K562 (cell line): Measurements from ENCODE around the gene RSRC1. TPM values are rescaled to one million over a fixed set of nuclear protein-coding genes. Genes with fewer than 3 reads are reported as not detected.

Source experiments
- ATAC-seq: fragments of 200-7000 bp; cut with Tn5 transposase; 3 replicates; pipeline ENCODE4 v1.9.1; 2020; ENCODE audit warnings: moderate library complexity
- BruUV-seq: library from RNA; stranded (reverse); fragments of 400-500 nt; replicated peaks from 2 replicates; lab custom pipeline; 2021; lab: Mats Ljungman, UMichigan
- CTCF ChIA-PET: fragments of 300-600 bp; formaldehyde crosslinking; extraction: SDS; loops from one replicate; lab custom pipeline; 2021; ENCODE audit warnings: low intra/inter-chr PET ratio; lab: Yijun Ruan, JAX
- POLR2A ChIA-PET: fragments of 300-600, 350-650 bp; sonication (Branson Sonifier 250); formaldehyde crosslinking; extraction: SDS; loops from one replicate; lab custom pipeline; 2021; ENCODE audit warnings: antibody characterized with exemption, inconsistent platforms; lab: Yijun Ruan, JAX
- DNase-seq, 4 experiments: peaks; one replicate each; pipeline versions ENCODE4 v3.0.0 to v3.0.0-alpha.2; 2011 to 2018; ENCODE audit warnings: low spot score in 3 of 4, mixed read lengths in 3 of 4; ENCODE audit errors: extremely low read depth in 1 of 4
- FAIRE-seq: peaks from 2 replicates; lab custom pipeline; 2011; peaks lifted over from hg19 to GRCh38; lab: Jason Lieb, UNC
- H2AFZ ChIP-seq: 2 replicates; pipeline ENCODE4 v1.6.0; 2011; ENCODE audit warnings: low read depth, low read length, control low read depth, inconsistent platforms
- H3K27ac ChIP-seq: fragments of 200-600 bp; 3 replicates; pipeline ENCODE4 v1.8.0; 2011; ENCODE audit warnings: low read depth, mild to moderate bottlenecking, control low read depth, inconsistent platforms, low read length, moderate library complexity, mixed read lengths; ENCODE audit errors: extremely low read depth
- H3K27me3 ChIP-seq, 2 experiments: fragments of 300-600 bp in 1 of 2; 2 replicates in 1 of 2; 3 replicates in 1 of 2; pipeline versions ENCODE4 v1.6.0 to v1.8.0; 2011; ENCODE audit warnings: inconsistent platforms in 2 of 2, low read length in 2 of 2, mild to moderate bottlenecking in 1 of 2, mixed read lengths in 1 of 2, moderate library complexity in 1 of 2; ENCODE audit not compliant: control insufficient read depth in 2 of 2, insufficient read depth in 2 of 2
- H3K36me3 ChIP-seq: fragments of 300-600 bp; 3 replicates; pipeline ENCODE4 v1.8.0; 2011; ENCODE audit warnings: mild to moderate bottlenecking, low read length, inconsistent platforms; ENCODE audit not compliant: control insufficient read depth, insufficient read depth
- H3K4me1 ChIP-seq, 2 experiments: fragments of 200-600 bp in 1 of 2; replicated peaks in 1 of 2; 2 replicates in 1 of 2; 3 replicates in 1 of 2; pipeline versions ENCODE4 v1.5.1 to v1.8.0; 2011; ENCODE audit warnings: inconsistent platforms in 2 of 2, low read length in 2 of 2, mild to moderate bottlenecking in 1 of 2, mixed read lengths in 1 of 2, moderate library complexity in 1 of 2; ENCODE audit not compliant: control insufficient read depth in 2 of 2, insufficient read depth in 2 of 2
- H3K4me2 ChIP-seq: 2 replicates; pipeline ENCODE4 v1.6.1; 2011; ENCODE audit warnings: low read length, control low read depth, inconsistent platforms, mixed read lengths; ENCODE audit not compliant: insufficient read depth
- H3K4me3 ChIP-seq: fragments of 200-600 bp; sonication (generic), shearing (Covaris generic); 2 replicates; pipeline ENCODE4 v1.5.1; 2016; ENCODE audit warnings: control low read depth, inconsistent platforms
- H3K79me2 ChIP-seq: fragments of 200-600 bp; 3 replicates; pipeline ENCODE4 v1.8.0; 2011; ENCODE audit warnings: low read length, inconsistent platforms; ENCODE audit not compliant: control insufficient read depth, insufficient read depth
- H3K9ac ChIP-seq, 2 experiments: 2 replicates each; pipeline versions ENCODE4 v1.6.0 to v1.6.1; 2011; ENCODE audit warnings: low read depth in 2 of 2, low read length in 2 of 2, control low read depth in 1 of 2, inconsistent platforms in 1 of 2, mild to moderate bottlenecking in 1 of 2, mixed read lengths in 1 of 2; ENCODE audit not compliant: insufficient read depth in 1 of 2
- H3K9me1 ChIP-seq: one replicate; pipeline ENCODE4 v1.6.0; 2011; ENCODE audit warnings: inconsistent platforms, mild to moderate bottlenecking, low read length, moderate library complexity; ENCODE audit not compliant: control insufficient read depth, insufficient read depth
- H3K9me3 ChIP-seq: replicated peaks from 2 replicates; pipeline ENCODE4 v1.5.1; 2011; ENCODE audit warnings: low read depth, low read length, inconsistent platforms; ENCODE audit not compliant: control insufficient read depth, insufficient read depth
- H4K20me1 ChIP-seq: replicated peaks from 2 replicates; pipeline ENCODE4 v1.6.1; 2011; ENCODE audit warnings: low read length, inconsistent platforms, mixed read lengths; ENCODE audit not compliant: control insufficient read depth, insufficient read depth
- BCOR ChIP-seq: fragments of 450-650 bp; IDR thresholded peaks from 2 replicates; pipeline ENCODE4 v1.6.1; 2016
- EWSR1 ChIP-seq: fragments of 450-650 bp; IDR thresholded peaks from 2 replicates; pipeline ENCODE4 v1.6.1; 2018; ENCODE audit warnings: borderline replicate concordance, mild to moderate bottlenecking, low read depth, moderate library complexity; ENCODE audit not compliant: partially characterized antibody
- IFI16 ChIP-seq: fragments of 250-450 bp; sonication (Bioruptor Pico); IDR thresholded peaks from 2 replicates; pipeline ENCODE4 v2.1.2; 2022; ENCODE audit warnings: mild to moderate bottlenecking, inconsistent platforms
- MAZ ChIP-seq, 2 experiments: fragments of 450-650 bp in 1 of 2; sonication (generic) in 1 of 2; formaldehyde crosslinking; IDR thresholded peaks in 1 of 2; conservative IDR thresholded peaks in 1 of 2; 2 replicates each; pipeline versions ENCODE4 v1.4.0 to v1.5.0; 2020; ENCODE audit warnings: mild to moderate bottlenecking in 1 of 2, missing genetic modification reagents in 1 of 2
- PCBP1 ChIP-seq: fragments of 200-400 bp; formaldehyde crosslinking; IDR thresholded peaks from 2 replicates; pipeline ENCODE4 v1.6.1; 2018; ENCODE audit warnings: mild to moderate bottlenecking, low read depth, low read length; ENCODE audit not compliant: poor library complexity, severe bottlenecking
- SIN3A ChIP-seq, 2 experiments: fragments of 150-350 bp in 1 of 2; IDR thresholded peaks; 2 replicates each; pipeline ENCODE4 v1.6.1; 2011 to 2016; ENCODE audit warnings: borderline replicate concordance in 2 of 2, low read depth in 2 of 2, low read length in 2 of 2, mild to moderate bottlenecking in 2 of 2, moderate library complexity in 2 of 2; ENCODE audit not compliant: control insufficient read depth in 1 of 2
- SREBF2 ChIP-seq: sonication (generic); formaldehyde crosslinking; IDR thresholded peaks from 2 replicates; pipeline ENCODE4 v1.4.0; 2020; ENCODE audit warnings: mild to moderate bottlenecking, missing genetic modification reagents
- TARDBP ChIP-seq: fragments of 450-650 bp; IDR thresholded peaks from 2 replicates; pipeline ENCODE4 v1.6.1; 2016
- TCFL5 ChIP-seq: fragments of 250-450 bp; sonication (Bioruptor Pico); conservative IDR thresholded peaks from 2 replicates; pipeline ENCODE4 v1.6.1; 2021; ENCODE audit warnings: mild to moderate bottlenecking, moderate library complexity, matching md5 sums
- ZNF316 ChIP-seq: fragments of 450-650 bp; IDR thresholded peaks from 2 replicates; pipeline ENCODE4 v1.6.1; 2016
- WGBS: fragments of 100-300 bp; shearing (Covaris generic); methylation state at CpG from one replicate; pipeline ENCODE4 v1.1.6; 2016; ENCODE audit warnings: low coverage, mixed read lengths; ENCODE audit not compliant: insufficient coverage; ENCODE audit errors: missing lambda C conversion rate; 5-methylcytosine and 5-hydroxymethylcytosine counted together
- in situ Hi-C: fragments of 300-500 bp; cut with MboI; formaldehyde crosslinking; loops from 4 replicates; pipeline ENCODE4 v1.15.0; 2018; ENCODE audit warnings: inconsistent platforms, mixed read lengths
- intact Hi-C: fragments of 100-400 bp; cut with micrococcal nuclease; formaldehyde crosslinking; loops from 2 replicates; pipeline ENCODE4 v1.14.2; 2022
- polyA plus RNA-seq, 8 experiments: library from polyadenylated mRNA; depleted of rRNA in 4 of 8; stranded (reverse) in 5 of 8; unstranded in 3 of 8; fragments of >200 nt; fragmentation: Nextera tagmentation in 2 of 8; fragmentation: Illumina TruSeq in 1 of 8; extraction: Ambion mirVana in 2 of 8; extraction: Trizol in 1 of 8; gene quantifications; 2 replicates each; pipeline versions ENCODE4 v1.2.1 to v1.2.3, GENCODE V29; 2011 to 2014; ENCODE audit warnings: inconsistent platforms in 1 of 8, missing spikeins in 1 of 8
- total RNA-seq, 7 experiments: library from RNA; depleted of rRNA in 6 of 7; stranded (reverse); fragments of >200 nt in 6 of 7; fragmentation: Illumina TruSeq in 2 of 7; extraction: Trizol in 2 of 7; gene quantifications; 2 replicates each; pipeline versions ENCODE4 v1.2.1 to v1.2.3, GENCODE V29; 2011 to 2021; ENCODE audit warnings: low replicate concordance in 1 of 7
- TF ChIP-seq, protein P1 (sequence below), 2 experiments: fragments of 450-650 bp; IDR thresholded peaks; 2 replicates each; pipeline ENCODE4 v1.6.1; 2016; ENCODE audit warnings: mild to moderate bottlenecking in 2 of 2, borderline replicate concordance in 1 of 2, low read depth in 1 of 2, moderate library complexity in 1 of 2
- TF ChIP-seq, protein P2 (sequence below): fragments of 450-650 bp; formaldehyde crosslinking; IDR thresholded peaks from 2 replicates; pipeline ENCODE4 v1.4.0; 2020; ENCODE audit warnings: mild to moderate bottlenecking

The RSRC1 gene
- total and polyA plus RNA-seq, 9 of the 15 experiments (the other 6 are each of a cell fraction or from before 2014, with no cell fraction given) = 19.3 to 128 (median 75.5) TPM

DNA sequence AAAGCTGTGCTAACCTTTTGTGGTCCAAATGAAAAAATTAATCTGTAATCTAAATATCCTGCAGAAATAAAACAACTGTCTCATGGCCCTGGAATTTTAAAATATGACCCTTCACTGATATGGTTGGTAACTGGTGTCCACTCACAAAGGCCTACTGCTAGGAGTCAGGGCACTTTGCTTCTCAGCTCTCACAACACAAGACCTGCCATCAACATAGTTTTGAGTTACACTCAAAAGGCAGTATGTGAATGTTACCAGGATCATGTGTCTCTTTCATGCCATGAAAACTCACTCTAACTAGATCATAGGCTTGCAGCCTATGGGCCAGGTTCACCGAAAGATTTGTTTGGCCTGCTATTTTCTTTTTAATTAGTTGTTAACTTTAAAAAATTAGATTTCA lies 451.1 kb downstream of the RSRC1 start:
- H3K4me2 ChIP-seq = no peak overlapping the region
- CTCF ChIA-PET = no interaction called here
- H2AFZ ChIP-seq = no peak overlapping the region
- intact Hi-C loops = no loop called here
- no peaks in the 10 kb centered on the region for H3K27me3 ChIP-seq
- no TSS peak for BruUV-seq
- no peak overlapping the region for H3K27ac ChIP-seq
- H3K4me1 ChIP-seq = no peaks in the 10 kb centered on the region; a peak in 1 of 5 replicates
- WGBS = 68% methylated on average over 1 of the region's 1 CpG
- no peaks in the 10 kb centered on the region for H4K20me1 ChIP-seq
- POLR2A ChIA-PET = no interaction called here
- in situ Hi-C loops = no loop called here
- no peak overlapping the region for H3K9ac ChIP-seq
- H3K36me3 ChIP-seq = no peaks in the 10 kb centered on the region
- ATAC-seq (no peak), FAIRE-seq (no peak), DNase-seq (no peak)
- no peak overlapping the region for H3K4me3 ChIP-seq
- H3K9me1 ChIP-seq = no peaks in the 10 kb centered on the region
- 0 out of 2 replicates have a peak, but pooled peaks cover 3% of the 10 kb centered on the region for H3K9me3 ChIP-seq
- H3K79me2 ChIP-seq = no peaks in the 10 kb centered on the region
- TF ChIP-seq BCOR (no peak), SIN3A (IDR thresholded peaks at IDR 0.05; ENCODE audit: borderline replicate concordance in 2 of 2, control insufficient read depth in 1 of 2, low read depth in 2 of 2, low read length in 2 of 2) (no peak), EWSR1 (no peak), MAZ (CRISPR knock-in tag; conservative IDR thresholded peaks at IDR 0.05 in 1 of 2, IDR thresholded peaks at IDR 0.05 in 1 of 2) (no peak), TARDBP (no peak), IFI16 (no peak), ZNF316 (no peak), SREBF2 (CRISPR knock-in tag) (no peak), PCBP1 (no peak), TCFL5 (no peak)
- TF ChIP-seq, protein P1, sequence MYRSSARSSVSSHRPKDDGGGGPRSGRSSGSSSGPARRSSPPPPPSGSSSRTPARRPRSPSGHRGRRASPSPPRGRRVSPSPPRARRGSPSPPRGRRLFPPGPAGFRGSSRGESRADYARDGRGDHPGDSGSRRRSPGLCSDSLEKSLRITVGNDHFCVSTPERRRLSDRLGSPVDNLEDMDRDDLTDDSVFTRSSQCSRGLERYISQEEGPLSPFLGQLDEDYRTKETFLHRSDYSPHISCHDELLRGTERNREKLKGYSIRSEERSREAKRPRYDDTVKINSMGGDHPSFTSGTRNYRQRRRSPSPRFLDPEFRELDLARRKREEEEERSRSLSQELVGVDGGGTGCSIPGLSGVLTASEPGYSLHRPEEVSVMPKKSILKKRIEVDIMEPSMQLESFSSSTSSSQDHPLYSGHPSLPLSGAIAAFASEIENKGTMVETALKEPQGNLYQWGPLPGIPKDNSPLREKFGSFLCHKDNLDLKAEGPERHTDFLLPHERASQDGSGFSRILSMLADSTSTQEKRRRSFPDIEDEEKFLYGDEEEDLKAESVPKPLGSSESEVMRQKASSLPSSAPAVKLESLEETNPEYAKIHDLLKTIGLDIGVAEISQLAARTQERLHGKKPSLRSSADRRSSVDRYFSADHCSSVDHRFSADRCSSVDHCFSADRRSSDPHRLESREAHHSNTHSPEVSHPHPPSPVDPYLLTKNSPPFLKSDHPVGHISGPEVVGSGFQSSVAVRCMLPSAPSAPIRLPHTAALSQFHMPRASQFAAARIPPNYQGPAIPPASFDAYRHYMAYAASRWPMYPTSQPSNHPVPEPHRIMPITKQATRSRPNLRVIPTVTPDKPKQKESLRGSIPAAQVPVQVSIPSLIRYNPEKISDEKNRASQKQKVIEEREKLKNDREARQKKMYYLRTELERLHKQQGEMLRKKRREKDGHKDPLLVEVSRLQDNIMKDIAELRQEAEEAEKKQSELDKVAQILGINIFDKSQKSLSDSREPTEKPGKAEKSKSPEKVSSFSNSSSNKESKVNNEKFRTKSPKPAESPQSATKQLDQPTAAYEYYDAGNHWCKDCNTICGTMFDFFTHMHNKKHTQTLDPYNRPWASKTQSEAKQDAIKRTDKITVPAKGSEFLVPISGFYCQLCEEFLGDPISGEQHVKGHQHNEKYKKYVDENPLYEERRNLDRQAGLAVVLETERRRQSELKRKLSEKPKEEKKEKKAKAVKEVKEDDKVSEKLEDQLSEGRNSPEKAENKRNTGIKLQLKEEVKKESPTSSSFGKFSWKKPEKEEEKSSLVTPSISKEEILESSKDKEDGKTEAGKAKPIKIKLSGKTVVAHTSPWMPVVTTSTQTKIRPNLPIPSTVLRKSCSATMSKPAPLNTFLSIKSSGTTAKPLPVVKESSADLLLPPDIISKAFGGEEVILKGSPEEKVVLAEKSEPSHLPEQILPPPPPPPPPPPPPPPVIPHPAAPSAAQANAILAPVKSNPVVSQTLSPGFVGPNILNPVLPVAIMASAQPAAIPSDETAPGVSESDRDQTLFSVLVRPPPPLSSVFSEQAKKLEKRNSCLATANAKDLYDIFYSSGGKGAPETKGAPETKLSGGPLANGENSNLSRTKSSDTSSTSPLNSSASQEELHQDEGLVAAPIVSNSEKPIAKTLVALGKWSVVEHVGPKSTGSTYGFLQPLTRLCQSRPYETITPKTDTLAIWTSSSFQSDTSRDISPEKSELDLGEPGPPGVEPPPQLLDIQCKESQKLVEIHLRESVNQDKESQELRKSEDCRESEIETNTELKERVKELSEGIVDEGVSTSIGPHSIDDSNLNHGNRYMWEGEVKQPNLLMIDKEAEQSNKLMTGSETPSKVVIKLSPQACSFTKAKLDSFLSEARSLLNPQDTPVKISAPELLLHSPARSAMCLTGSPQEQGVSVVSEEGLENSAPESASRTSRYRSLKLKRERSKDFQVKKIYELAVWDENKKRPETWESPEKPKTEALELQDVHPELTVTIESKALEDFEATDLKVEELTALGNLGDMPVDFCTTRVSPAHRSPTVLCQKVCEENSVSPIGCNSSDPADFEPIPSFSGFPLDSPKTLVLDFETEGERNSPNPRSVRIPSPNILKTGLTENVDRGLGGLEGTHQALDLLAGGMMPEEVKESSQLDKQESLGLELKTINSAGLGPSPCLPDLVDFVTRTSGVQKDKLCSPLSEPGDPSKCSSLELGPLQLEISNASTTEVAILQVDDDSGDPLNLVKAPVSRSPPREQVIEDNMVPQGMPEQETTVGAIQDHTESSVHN (IDR thresholded peaks at IDR 0.05; ENCODE audit: borderline replicate concordance in 1 of 2, low read depth in 1 of 2) = no peak
- TF ChIP-seq, protein P2, sequence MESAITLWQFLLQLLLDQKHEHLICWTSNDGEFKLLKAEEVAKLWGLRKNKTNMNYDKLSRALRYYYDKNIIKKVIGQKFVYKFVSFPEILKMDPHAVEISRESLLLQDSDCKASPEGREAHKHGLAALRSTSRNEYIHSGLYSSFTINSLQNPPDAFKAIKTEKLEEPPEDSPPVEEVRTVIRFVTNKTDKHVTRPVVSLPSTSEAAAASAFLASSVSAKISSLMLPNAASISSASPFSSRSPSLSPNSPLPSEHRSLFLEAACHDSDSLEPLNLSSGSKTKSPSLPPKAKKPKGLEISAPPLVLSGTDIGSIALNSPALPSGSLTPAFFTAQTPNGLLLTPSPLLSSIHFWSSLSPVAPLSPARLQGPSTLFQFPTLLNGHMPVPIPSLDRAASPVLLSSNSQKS (CRISPR knock-in tag) = no peak
